WERI-Rb-1 (cell line): ENCODE data around the gene ACAD8.
A peak's percentile ranks its signal among the peaks of the same experiment; 100 is the strongest.

Experiments
- DNase-seq: peaks from one replicate; pipeline ENCODE4 v3.0.0-alpha.2; 2020
- H3K27ac ChIP-seq: fragments of 250-450 bp; sonication (Bioruptor Pico); 2 replicates; pipeline ENCODE4 v1.5.1; 2020; ENCODE audit warnings: mild to moderate bottlenecking, moderate library complexity
- H3K27me3 ChIP-seq: fragments of 250-450 bp; sonication (Bioruptor Pico); 2 replicates; pipeline ENCODE4 v1.5.1; 2021; ENCODE audit warnings: mild to moderate bottlenecking, low read depth, moderate library complexity; ENCODE audit not compliant: insufficient read depth, severe bottlenecking
- H3K36me3 ChIP-seq: fragments of 250-450 bp; sonication (Bioruptor Pico); 2 replicates; pipeline ENCODE4 v1.5.1; 2020; ENCODE audit warnings: mild to moderate bottlenecking, moderate library complexity
- H3K4me3 ChIP-seq: 2 replicates; pipeline ENCODE4 v1.5.1; 2011; ENCODE audit warnings: low read depth, mild to moderate bottlenecking, control low read depth, low read length
- H3K9me3 ChIP-seq: fragments of 250-450 bp; sonication (Bioruptor Pico); 2 replicates; pipeline ENCODE4 v1.5.1; 2021; ENCODE audit warnings: mild to moderate bottlenecking, moderate library complexity; ENCODE audit not compliant: severe bottlenecking
- TF ChIP-seq, protein P1 (sequence below): IDR thresholded peaks from 2 replicates; pipeline ENCODE4 v1.5.1; 2011; ENCODE audit warnings: low read depth, mild to moderate bottlenecking, control low read depth, inconsistent platforms, low read length

ACAD8 gene

DNA sequence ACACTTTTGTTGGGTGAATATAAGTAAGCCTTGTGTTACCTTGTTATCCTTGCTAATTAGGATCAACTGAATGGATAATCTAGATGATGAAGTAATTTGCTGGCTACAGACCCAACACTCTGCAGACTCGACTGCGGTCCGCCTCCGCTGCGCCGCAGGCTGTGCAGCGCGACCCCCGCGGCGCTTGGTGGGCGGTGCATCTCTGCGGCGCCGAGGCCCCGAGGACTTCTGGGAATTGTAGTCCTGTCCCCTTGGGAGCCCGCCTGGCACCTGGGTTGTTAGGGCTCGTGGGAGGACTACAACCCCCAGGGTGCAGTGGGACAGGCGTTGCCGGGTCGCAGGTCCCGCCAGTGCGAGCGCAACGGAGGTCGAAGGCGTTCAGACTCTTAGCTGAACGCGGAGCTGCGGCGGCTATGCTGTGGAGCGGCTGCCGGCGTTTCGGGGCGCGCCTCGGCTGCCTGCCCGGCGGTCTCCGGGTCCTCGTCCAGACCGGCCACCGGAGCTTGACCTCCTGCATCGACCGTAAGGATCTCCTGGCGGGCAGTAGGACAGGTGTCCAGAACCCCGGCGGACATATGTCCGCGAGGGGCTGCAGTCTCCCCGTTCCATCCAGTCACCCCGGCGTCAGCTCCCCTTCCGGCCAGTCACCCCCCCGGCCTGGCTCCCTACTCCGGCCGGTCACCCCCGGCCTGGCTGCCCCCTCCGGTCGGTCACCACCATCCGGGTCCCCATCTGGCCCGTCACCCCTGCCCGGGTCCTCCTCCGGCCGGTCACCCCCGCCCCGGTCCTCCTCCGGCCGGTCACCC is at the start of gene ACAD8, which contains the start of gene THYN1:
Gene ACAD8, plus strand, starts transcription at position 381 of the 806 bp plus-strand sequence. Its CDS starts 33 bp downstream, at position 414.
Gene THYN1, minus strand, starts transcription at position 165 of the 806 bp plus-strand sequence. CDS start 470 bp downstream, outside the sequence.
- DNase-seq, result peak; percentile 97
- H3K9me3 ChIP-seq, result no peaks in the 10 kb centered on the region
- H3K4me3 ChIP-seq, result peak within 1 kb of the TSS; percentile 67
- TF ChIP-seq, protein P1, sequence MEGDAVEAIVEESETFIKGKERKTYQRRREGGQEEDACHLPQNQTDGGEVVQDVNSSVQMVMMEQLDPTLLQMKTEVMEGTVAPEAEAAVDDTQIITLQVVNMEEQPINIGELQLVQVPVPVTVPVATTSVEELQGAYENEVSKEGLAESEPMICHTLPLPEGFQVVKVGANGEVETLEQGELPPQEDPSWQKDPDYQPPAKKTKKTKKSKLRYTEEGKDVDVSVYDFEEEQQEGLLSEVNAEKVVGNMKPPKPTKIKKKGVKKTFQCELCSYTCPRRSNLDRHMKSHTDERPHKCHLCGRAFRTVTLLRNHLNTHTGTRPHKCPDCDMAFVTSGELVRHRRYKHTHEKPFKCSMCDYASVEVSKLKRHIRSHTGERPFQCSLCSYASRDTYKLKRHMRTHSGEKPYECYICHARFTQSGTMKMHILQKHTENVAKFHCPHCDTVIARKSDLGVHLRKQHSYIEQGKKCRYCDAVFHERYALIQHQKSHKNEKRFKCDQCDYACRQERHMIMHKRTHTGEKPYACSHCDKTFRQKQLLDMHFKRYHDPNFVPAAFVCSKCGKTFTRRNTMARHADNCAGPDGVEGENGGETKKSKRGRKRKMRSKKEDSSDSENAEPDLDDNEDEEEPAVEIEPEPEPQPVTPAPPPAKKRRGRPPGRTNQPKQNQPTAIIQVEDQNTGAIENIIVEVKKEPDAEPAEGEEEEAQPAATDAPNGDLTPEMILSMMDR, result no peak
- no peaks in the 10 kb centered on the region for H3K27me3 ChIP-seq
- H3K36me3 ChIP-seq, result peaks cover 27% of the 10 kb centered on the region
- H3K27ac ChIP-seq, result peak within 1 kb of the TSS; percentile 41

DNA sequence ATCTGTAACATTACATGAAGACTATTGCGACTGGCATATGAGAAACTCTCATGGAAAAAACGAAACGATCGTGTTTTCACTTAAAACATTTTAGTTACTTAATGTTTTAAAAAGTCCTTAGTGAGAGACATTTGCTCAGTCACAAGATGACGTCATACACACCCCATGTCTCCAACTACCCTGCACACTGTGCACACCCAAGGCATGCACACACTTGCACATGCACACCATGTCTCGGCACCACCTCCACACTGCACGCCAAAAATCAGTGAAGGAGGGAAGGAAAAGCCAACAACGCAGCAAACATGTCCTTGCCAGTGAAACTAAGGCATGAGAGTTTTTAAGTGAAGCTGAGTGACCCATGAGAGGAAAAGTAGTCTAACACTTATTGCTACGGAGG is 47.6 kb upstream of the ACAD8 start:
- Histone ChIP-seq H3K9me3 (no peaks in the 10 kb centered on the region), H3K27me3 (no peaks in the 10 kb centered on the region), H3K36me3 (peaks cover 94% of the 10 kb centered on the region), H3K4me3 (no peak overlapping the region), H3K27ac (no peak overlapping the region)
- no peak for DNase-seq
- TF ChIP-seq, protein P1, result no peak

GRCh38 chr11:134206185-134206584 is 47.2 kb upstream of the ACAD8 start:
- H3K4me3 ChIP-seq, result no peak overlapping the region
- H3K27ac ChIP-seq, result no peak overlapping the region
- TF ChIP-seq, protein P1, result no peak
- no peaks in the 10 kb centered on the region for H3K27me3 ChIP-seq
- DNase-seq, result no peak
- H3K36me3 ChIP-seq, result peaks cover 93% of the 10 kb centered on the region
- no peaks in the 10 kb centered on the region for H3K9me3 ChIP-seq

GRCh38 chr11:134207538-134208239 is 45.7 kb upstream of the ACAD8 start:
- TF ChIP-seq, protein P1, result peak; percentile 40; the same call in 1 of the 2 replicates
- peak; percentile 63 for DNase-seq
- Histone ChIP-seq H3K27me3 (no peaks in the 10 kb centered on the region), H3K27ac (no peak overlapping the region), H3K36me3 (peaks cover 88% of the 10 kb centered on the region), H3K9me3 (no peaks in the 10 kb centered on the region), H3K4me3 (no peak overlapping the region)

- Histone ChIP-seq H3K27me3 (no peaks in the 10 kb centered on the region), H3K27ac (no peak overlapping the region), H3K36me3 (peaks cover 78% of the 10 kb centered on the region), H3K4me3 (no peak overlapping the region), H3K9me3 (no peaks in the 10 kb centered on the region)
- TF ChIP-seq, protein P1, result no peak
- DNase-seq, result no peak
Observed at GRCh38 chr11:134215836-134216235, 37.5 kb upstream of the ACAD8 start.
